ENCODE results near the gene PLOD3. TPM values are rescaled to one million over a fixed set of nuclear protein-coding genes. Genes with fewer than 3 reads are reported as not detected.

Gene PLOD3
- total RNA-seq, 1 donor from 2014 or later = 165 TPM

DNA sequence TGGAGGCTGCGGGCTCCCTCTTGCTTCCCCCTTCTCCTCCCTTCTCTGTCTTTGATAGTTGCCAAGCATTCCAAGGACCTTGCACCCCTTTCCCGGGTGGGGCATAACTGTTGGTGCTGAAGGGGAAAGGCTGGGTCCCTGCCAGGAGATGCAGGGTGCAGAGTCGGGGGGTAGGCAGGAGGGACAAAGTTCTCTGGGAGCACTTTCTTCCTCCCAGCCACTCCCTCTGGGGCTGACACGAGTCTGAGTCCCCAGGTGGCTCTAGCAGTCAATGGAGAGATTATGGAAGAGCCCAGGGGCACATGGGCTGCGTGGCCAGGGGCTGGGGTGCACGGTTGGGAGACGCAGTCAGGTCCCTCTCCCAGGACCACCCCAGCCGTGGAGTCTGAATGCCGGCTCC lies 18.1 kb upstream of the PLOD3 start:
- no peak overlapping the region for H3K27ac ChIP-seq
- no peak overlapping the region for H3K4me3 ChIP-seq
- DNase-seq (ENCODE audit: low spot score in 2 of 2) = no peak
- intact Hi-C loops (cut with DNase I) = no loop called here
- H3K27me3 ChIP-seq = no peaks in the 10 kb centered on the region
- H3K4me1 ChIP-seq = peaks cover 0 to 5% of the 10 kb centered on the region in 2 donors
- no peaks in the 10 kb centered on the region for H3K9me3 ChIP-seq
- TF ChIP-seq, protein P1, sequence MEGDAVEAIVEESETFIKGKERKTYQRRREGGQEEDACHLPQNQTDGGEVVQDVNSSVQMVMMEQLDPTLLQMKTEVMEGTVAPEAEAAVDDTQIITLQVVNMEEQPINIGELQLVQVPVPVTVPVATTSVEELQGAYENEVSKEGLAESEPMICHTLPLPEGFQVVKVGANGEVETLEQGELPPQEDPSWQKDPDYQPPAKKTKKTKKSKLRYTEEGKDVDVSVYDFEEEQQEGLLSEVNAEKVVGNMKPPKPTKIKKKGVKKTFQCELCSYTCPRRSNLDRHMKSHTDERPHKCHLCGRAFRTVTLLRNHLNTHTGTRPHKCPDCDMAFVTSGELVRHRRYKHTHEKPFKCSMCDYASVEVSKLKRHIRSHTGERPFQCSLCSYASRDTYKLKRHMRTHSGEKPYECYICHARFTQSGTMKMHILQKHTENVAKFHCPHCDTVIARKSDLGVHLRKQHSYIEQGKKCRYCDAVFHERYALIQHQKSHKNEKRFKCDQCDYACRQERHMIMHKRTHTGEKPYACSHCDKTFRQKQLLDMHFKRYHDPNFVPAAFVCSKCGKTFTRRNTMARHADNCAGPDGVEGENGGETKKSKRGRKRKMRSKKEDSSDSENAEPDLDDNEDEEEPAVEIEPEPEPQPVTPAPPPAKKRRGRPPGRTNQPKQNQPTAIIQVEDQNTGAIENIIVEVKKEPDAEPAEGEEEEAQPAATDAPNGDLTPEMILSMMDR (IDR thresholded peaks at IDR 0.05) = no peak
- H3K36me3 ChIP-seq = peaks cover 20 to 37% of the 10 kb centered on the region in 2 donors

DNA sequence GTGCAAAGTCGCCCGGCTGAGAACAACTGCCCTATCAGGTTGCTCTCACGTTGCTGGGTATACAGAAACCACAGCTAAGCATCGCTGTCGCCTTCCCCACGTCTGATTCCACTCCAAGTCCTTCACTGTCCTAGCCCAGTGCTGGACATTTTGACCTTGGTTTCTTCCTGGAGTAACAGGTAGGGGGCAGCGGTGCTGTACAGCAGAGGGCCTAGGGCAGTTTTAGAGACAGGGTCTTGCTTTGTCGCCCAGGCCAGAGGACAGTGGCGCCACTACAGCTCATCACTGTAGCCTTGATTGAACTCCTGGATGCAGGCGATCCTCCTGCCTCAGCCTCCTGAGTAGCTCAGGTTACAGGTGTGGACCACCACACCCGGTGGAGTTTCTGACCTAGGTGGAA lies 17.7 kb upstream of the PLOD3 start:
- intact Hi-C loops (cut with DNase I) = no loop called here

DNA sequence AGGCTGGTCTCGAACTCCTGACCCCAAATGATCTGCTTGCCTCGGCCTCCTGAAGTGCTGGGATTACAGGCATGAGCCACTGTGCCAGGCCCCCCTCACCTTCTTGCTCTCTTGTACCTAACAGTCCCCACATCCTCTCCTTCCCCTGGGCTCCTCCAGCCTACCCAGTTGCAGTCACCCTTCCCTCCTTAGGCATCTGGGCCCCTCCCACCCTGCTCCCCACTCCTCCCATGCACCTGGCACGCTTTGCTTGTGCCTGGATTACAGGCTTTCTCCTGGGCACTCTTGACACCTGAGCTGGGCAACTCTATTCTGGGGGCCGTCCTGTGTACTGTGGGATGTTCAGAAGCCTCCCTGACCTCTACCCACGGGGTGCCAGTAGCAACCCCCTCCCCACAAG lies 17.3 kb upstream of the PLOD3 start:
- H3K36me3 ChIP-seq = peaks cover 15 to 28% of the 10 kb centered on the region in 2 donors
- DNase-seq (ENCODE audit: low spot score in 2 of 2) = no peak
- no peaks in the 10 kb centered on the region for H3K27me3 ChIP-seq
- no peaks in the 10 kb centered on the region for H3K9me3 ChIP-seq
- H3K4me3 ChIP-seq = no peak overlapping the region
- intact Hi-C loops (cut with DNase I) = no loop called here
- no peak overlapping the region for H3K27ac ChIP-seq
- TF ChIP-seq, protein P1 (IDR thresholded peaks at IDR 0.05) = no peak
- peaks cover 0 to 5% of the 10 kb centered on the region in 2 donors for H3K4me1 ChIP-seq

More for the DNA sequence above, 17.7 kb upstream of the PLOD3 start:
- no peak for DNase-seq (ENCODE audit: low spot score in 2 of 2)
- peaks cover 0 to 5% of the 10 kb centered on the region in 2 donors for H3K4me1 ChIP-seq
- no peaks in the 10 kb centered on the region for H3K27me3 ChIP-seq
- no peak overlapping the region for H3K27ac ChIP-seq
- no peaks in the 10 kb centered on the region for H3K9me3 ChIP-seq
- H3K4me3 ChIP-seq = no peak overlapping the region
- TF ChIP-seq, protein P1 (IDR thresholded peaks at IDR 0.05) = no peak
- peaks cover 17 to 32% of the 10 kb centered on the region in 2 donors for H3K36me3 ChIP-seq

DNA sequence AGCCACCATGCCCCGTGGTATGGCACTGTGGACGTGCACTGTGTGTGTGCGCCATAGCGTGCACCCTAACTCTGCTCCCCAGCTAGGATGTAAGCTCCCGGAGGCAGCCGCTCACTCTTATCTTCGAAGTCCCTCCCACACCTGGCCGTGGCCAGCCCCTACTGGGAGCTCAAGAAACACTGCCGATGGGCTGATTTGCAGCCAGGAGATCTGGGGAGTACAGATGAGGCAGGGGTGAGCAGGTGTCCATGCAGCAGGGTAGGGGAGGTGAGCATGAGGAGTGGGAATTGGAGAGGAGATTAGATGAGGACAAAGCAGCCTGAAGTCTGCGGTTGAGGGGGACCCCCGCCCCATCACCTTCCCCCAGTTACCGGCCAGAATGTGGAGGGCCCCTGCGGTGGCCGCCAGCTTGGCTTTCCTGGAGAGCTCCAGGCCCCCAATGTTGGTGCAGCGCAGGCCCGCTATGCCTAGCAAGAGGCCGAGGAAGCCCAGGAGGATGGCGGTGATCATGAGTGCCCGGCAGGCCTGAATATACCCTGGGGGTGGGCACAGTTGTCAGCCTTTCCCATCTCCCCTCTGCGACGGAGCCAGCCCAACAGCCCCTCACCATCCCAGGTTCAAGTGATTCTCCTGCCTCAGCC lies 16.6 kb upstream of the PLOD3 start:
- H3K4me3 ChIP-seq = no peak overlapping the region
- no peaks in the 10 kb centered on the region for H3K9me3 ChIP-seq
- TF ChIP-seq, protein P1 (IDR thresholded peaks at IDR 0.05) = no peak
- DNase-seq (ENCODE audit: low spot score in 2 of 2) = no peak
- peaks cover 0 to 5% of the 10 kb centered on the region in 2 donors for H3K4me1 ChIP-seq
- H3K36me3 ChIP-seq = peaks cover 15 to 25% of the 10 kb centered on the region in 2 donors
- no peak overlapping the region for H3K27ac ChIP-seq
- no peaks in the 10 kb centered on the region for H3K27me3 ChIP-seq
- intact Hi-C loops (cut with DNase I) = no loop called here

DNA sequence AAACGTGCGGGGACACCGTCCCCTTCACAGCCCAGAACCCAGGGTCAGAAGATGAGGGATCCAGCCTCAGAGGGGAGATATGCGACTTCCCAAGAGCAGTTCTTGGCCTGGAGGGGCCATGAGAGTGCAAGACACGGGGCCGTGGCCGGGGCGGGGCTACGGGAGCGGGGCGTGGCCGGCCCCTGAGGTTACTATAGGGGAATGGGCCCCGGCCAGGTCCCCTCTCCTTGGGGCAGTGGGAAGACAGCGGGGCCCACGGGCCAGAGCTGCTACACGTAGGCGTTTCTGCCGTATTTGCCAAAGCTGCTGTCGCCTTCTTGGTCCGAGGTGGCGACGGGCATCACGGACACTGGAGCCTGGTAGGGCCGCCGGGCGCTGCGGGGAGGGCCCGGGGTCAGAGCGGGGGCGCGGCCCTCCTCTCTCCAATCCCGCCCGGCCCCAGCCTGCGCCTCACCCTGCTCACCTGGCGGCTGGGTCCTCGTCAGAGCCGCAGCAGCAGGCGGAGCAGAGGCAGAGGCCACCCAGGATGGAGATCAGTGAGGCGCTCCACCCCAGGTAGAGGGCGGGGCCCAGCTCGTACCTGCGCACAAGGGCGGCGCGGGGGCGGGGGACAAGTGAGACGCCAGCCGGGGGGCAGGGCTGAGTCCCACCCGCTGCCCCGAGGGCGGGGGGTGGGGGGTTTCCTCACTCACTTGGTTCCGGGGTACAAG lies 14.9 kb upstream of the PLOD3 start:
- H3K27ac ChIP-seq = no peak overlapping the region

More for the DNA sequence above, 14.9 kb upstream of the PLOD3 start:
- peaks cover 13 to 28% of the 10 kb centered on the region in 2 donors for H3K36me3 ChIP-seq
- H3K4me1 ChIP-seq = peaks cover 0 to 3% of the 10 kb centered on the region in 2 donors
- H3K27me3 ChIP-seq = no peaks in the 10 kb centered on the region
- H3K4me3 ChIP-seq = peak overlapping the region in 1 of 2 donors; percentile 26
- intact Hi-C loops (cut with DNase I) = no loop called here
- DNase-seq (ENCODE audit: low spot score in 2 of 2) = no peak
- TF ChIP-seq, protein P1 (IDR thresholded peaks at IDR 0.05) = no peak
- no peaks in the 10 kb centered on the region for H3K9me3 ChIP-seq

Data from ascending aorta (tissue), 2 donors.